K562 (cell line): ENCODE measurements around the gene RAB6B.

Experiments used
- BRCA1 ChIP-seq, 2 experiments: fragments of 450-650 bp in 1 of 2; sonication (generic) in 1 of 2; formaldehyde crosslinking in 1 of 2; IDR thresholded peaks; 2 replicates each; pipeline versions ENCODE4 v1.5.0 to v1.6.1; 2017 to 2020; ENCODE audit warnings: mild to moderate bottlenecking in 1 of 2, missing genetic modification reagents in 1 of 2
- BRD4 ChIP-seq: fragments of 200-600 bp; sonication (generic); IDR thresholded peaks from 2 replicates; pipeline ENCODE4 v1.6.1; 2017; ENCODE audit warnings: inconsistent platforms
- NR1H2 ChIP-seq: sonication (generic); formaldehyde crosslinking; IDR thresholded peaks from 2 replicates; pipeline ENCODE4 v1.4.0; 2020; ENCODE audit warnings: mild to moderate bottlenecking, missing genetic modification reagents
- POLR2A ChIP-seq: fragments of 450-650 bp; conservative IDR thresholded peaks from 2 replicates; pipeline ENCODE4 v1.6.1; 2016
- RCOR1 ChIP-seq, 2 experiments: IDR thresholded peaks; 2 replicates each; pipeline ENCODE4 v1.6.1; 2012; ENCODE audit warnings: low read depth in 2 of 2, low read length in 2 of 2, borderline replicate concordance in 1 of 2, improper control_type of control experiment in 1 of 2
- SP2 ChIP-seq: IDR thresholded peaks from 2 replicates; pipeline ENCODE4 v1.6.1; 2011; ENCODE audit warnings: mild to moderate bottlenecking, low read depth, low read length, moderate library complexity; ENCODE audit not compliant: poor library complexity, severe bottlenecking; ENCODE audit errors: extremely low read depth
- STAT5B ChIP-seq: fragments of 250-450 bp; sonication (Bioruptor Pico); IDR thresholded peaks from 2 replicates; pipeline ENCODE4 v1.8.0; 2021; ENCODE audit warnings: mild to moderate bottlenecking, inconsistent platforms
- ZZZ3 ChIP-seq: fragments of 450-650 bp; IDR thresholded peaks from 2 replicates; pipeline ENCODE4 v1.6.1; 2016; ENCODE audit warnings: antibody characterized with exemption, mild to moderate bottlenecking, moderate library complexity
- TF ChIP-seq, protein P1 (sequence below), 3 experiments: IDR thresholded peaks in 2 of 3; conservative IDR thresholded peaks in 1 of 3; 2 replicates each; pipeline ENCODE4 v1.5.1; 2011 to 2012; ENCODE audit warnings: low read length in 3 of 3, mild to moderate bottlenecking in 3 of 3, control low read depth in 2 of 3, improper control_type of control experiment in 1 of 3, inconsistent platforms in 1 of 3, low read depth in 1 of 3, mixed read lengths in 1 of 3, moderate library complexity in 1 of 3; ENCODE audit not compliant: insufficient read depth in 2 of 3
- TF ChIP-seq, protein P2 (sequence below), 3 experiments: fragments of 200-800 bp in 1 of 3; fragments of 250-450 bp in 1 of 3; fragments of 450-650 bp in 1 of 3; sonication (Bioruptor Pico) in 1 of 3; sonication (Bioruptor generic) in 1 of 3; formaldehyde crosslinking in 1 of 3; IDR thresholded peaks; 2 replicates each; pipeline versions ENCODE4 v1.6.1 to v1.8.0; 2016 to 2022; ENCODE audit warnings: mild to moderate bottlenecking in 2 of 3, missing genetic modification characterization in 2 of 3, missing compliant biosample characterization in 1 of 3, moderate library complexity in 1 of 3
- TF ChIP-seq, protein P3 (sequence below): sonication (generic); formaldehyde crosslinking; IDR thresholded peaks from 2 replicates; pipeline ENCODE4 v1.8.0; 2023; ENCODE audit warnings: mild to moderate bottlenecking, missing genetic modification reagents
- TF ChIP-seq, protein P4 (sequence below), 2 experiments: fragments of 450-650 bp in 1 of 2; sonication (generic) in 1 of 2; formaldehyde crosslinking in 1 of 2; IDR thresholded peaks; 2 replicates each; pipeline versions ENCODE4 v1.7.1 to v1.9.0; 2016 to 2022; ENCODE audit warnings: inconsistent platforms in 1 of 2, mild to moderate bottlenecking in 1 of 2, missing genetic modification reagents in 1 of 2
- TF ChIP-seq, protein P5 (sequence below): fragments of 450-650 bp; IDR thresholded peaks from 2 replicates; pipeline ENCODE4 v1.6.1; 2016; ENCODE audit warnings: missing biosample characterization, missing genetic modification characterization

DNA sequence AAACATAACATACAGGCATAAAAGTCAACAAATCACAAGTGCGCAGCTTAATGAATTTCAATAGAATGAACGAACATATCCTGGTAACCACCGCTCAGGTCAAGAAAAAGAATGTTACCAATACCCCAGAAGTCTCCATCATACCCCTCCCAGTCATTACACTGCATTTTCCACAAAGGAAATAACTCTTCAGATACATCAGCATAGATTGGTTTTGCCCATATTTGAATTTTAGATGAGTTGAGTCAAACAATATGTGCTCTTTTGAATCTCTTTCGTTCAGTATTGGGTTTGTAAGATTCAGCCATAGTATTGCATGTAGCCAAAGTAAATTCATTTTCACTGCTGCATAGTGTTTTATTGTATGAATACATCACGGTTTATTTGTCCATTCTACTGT, 6.2 kb upstream of the RAB6B start:
- TF ChIP-seq RCOR1 (IDR thresholded peaks at IDR 0.05; ENCODE audit: borderline replicate concordance in 1 of 2, low read depth in 2 of 2, low read length in 2 of 2) (no peak), STAT5B (CRISPR knock-in tag) (no peak), POLR2A (no peak), SP2 (no peak), NR1H2 (CRISPR knock-in tag) (no peak), BRD4 (no peak), BRCA1 (IDR thresholded peaks at IDR 0.05) (no peak), BRCA1 (CRISPR knock-in tag; IDR thresholded peaks at IDR 0.05) (no peak), ZZZ3 (no peak)
- TF ChIP-seq, protein P1, sequence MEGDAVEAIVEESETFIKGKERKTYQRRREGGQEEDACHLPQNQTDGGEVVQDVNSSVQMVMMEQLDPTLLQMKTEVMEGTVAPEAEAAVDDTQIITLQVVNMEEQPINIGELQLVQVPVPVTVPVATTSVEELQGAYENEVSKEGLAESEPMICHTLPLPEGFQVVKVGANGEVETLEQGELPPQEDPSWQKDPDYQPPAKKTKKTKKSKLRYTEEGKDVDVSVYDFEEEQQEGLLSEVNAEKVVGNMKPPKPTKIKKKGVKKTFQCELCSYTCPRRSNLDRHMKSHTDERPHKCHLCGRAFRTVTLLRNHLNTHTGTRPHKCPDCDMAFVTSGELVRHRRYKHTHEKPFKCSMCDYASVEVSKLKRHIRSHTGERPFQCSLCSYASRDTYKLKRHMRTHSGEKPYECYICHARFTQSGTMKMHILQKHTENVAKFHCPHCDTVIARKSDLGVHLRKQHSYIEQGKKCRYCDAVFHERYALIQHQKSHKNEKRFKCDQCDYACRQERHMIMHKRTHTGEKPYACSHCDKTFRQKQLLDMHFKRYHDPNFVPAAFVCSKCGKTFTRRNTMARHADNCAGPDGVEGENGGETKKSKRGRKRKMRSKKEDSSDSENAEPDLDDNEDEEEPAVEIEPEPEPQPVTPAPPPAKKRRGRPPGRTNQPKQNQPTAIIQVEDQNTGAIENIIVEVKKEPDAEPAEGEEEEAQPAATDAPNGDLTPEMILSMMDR (IDR thresholded peaks at IDR 0.05 in 2 of 3, conservative IDR thresholded peaks at IDR 0.05 in 1 of 3; ENCODE audit: insufficient read depth in 2 of 3, low read depth in 1 of 3, low read length in 3 of 3), result no peak
- TF ChIP-seq, protein P2, sequence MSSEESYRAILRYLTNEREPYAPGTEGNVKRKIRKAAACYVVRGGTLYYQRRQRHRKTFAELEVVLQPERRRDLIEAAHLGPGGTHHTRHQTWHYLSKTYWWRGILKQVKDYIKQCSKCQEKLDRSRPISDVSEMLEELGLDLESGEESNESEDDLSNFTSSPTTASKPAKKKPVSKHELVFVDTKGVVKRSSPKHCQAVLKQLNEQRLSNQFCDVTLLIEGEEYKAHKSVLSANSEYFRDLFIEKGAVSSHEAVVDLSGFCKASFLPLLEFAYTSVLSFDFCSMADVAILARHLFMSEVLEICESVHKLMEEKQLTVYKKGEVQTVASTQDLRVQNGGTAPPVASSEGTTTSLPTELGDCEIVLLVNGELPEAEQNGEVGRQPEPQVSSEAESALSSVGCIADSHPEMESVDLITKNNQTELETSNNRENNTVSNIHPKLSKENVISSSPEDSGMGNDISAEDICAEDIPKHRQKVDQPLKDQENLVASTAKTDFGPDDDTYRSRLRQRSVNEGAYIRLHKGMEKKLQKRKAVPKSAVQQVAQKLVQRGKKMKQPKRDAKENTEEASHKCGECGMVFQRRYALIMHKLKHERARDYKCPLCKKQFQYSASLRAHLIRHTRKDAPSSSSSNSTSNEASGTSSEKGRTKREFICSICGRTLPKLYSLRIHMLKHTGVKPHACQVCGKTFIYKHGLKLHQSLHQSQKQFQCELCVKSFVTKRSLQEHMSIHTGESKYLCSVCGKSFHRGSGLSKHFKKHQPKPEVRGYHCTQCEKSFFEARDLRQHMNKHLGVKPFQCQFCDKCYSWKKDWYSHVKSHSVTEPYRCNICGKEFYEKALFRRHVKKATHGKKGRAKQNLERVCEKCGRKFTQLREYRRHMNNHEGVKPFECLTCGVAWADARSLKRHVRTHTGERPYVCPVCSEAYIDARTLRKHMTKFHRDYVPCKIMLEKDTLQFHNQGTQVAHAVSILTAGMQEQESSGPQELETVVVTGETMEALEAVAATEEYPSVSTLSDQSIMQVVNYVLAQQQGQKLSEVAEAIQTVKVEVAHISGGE (CRISPR knock-in tag; IDR thresholded peaks at IDR 0.05), result no peak
- TF ChIP-seq, protein P3, sequence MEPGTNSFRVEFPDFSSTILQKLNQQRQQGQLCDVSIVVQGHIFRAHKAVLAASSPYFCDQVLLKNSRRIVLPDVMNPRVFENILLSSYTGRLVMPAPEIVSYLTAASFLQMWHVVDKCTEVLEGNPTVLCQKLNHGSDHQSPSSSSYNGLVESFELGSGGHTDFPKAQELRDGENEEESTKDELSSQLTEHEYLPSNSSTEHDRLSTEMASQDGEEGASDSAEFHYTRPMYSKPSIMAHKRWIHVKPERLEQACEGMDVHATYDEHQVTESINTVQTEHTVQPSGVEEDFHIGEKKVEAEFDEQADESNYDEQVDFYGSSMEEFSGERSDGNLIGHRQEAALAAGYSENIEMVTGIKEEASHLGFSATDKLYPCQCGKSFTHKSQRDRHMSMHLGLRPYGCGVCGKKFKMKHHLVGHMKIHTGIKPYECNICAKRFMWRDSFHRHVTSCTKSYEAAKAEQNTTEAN (CRISPR knock-in tag), result no peak
- TF ChIP-seq, protein P4, sequence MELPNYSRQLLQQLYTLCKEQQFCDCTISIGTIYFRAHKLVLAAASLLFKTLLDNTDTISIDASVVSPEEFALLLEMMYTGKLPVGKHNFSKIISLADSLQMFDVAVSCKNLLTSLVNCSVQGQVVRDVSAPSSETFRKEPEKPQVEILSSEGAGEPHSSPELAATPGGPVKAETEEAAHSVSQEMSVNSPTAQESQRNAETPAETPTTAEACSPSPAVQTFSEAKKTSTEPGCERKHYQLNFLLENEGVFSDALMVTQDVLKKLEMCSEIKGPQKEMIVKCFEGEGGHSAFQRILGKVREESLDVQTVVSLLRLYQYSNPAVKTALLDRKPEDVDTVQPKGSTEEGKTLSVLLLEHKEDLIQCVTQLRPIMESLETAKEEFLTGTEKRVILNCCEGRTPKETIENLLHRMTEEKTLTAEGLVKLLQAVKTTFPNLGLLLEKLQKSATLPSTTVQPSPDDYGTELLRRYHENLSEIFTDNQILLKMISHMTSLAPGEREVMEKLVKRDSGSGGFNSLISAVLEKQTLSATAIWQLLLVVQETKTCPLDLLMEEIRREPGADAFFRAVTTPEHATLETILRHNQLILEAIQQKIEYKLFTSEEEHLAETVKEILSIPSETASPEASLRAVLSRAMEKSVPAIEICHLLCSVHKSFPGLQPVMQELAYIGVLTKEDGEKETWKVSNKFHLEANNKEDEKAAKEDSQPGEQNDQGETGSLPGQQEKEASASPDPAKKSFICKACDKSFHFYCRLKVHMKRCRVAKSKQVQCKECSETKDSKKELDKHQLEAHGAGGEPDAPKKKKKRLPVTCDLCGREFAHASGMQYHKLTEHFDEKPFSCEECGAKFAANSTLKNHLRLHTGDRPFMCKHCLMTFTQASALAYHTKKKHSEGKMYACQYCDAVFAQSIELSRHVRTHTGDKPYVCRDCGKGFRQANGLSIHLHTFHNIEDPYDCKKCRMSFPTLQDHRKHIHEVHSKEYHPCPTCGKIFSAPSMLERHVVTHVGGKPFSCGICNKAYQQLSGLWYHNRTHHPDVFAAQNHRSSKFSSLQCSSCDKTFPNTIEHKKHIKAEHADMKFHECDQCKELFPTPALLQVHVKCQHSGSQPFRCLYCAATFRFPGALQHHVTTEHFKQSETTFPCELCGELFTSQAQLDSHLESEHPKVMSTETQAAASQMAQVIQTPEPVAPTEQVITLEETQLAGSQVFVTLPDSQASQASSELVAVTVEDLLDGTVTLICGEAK (IDR thresholded peaks at IDR 0.05), result no peak
- TF ChIP-seq, protein P4 (CRISPR knock-in tag; IDR thresholded peaks at IDR 0.05), result no peak
- TF ChIP-seq, protein P5, sequence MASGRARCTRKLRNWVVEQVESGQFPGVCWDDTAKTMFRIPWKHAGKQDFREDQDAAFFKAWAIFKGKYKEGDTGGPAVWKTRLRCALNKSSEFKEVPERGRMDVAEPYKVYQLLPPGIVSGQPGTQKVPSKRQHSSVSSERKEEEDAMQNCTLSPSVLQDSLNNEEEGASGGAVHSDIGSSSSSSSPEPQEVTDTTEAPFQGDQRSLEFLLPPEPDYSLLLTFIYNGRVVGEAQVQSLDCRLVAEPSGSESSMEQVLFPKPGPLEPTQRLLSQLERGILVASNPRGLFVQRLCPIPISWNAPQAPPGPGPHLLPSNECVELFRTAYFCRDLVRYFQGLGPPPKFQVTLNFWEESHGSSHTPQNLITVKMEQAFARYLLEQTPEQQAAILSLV, result no peak
